DOHH2 (cell line): Measurements from ENCODE around the gene NFKBIL1.

ENCODE experiments used
- EZH2phosphoT487 ChIP-seq: fragments of 200-600 bp; sonication (generic); IDR thresholded peaks from 2 replicates; pipeline ENCODE4 v1.6.1; 2017; ENCODE audit warnings: borderline replicate concordance, mild to moderate bottlenecking, antibody characterized with exemption, low read length, moderate library complexity, mixed read lengths
- TF ChIP-seq, protein P1 (sequence below): fragments of 200-600 bp; sonication (generic); IDR thresholded peaks from one replicate; pipeline ENCODE4 v1.5.1; 2014; ENCODE audit warnings: antibody characterized with exemption, mild to moderate bottlenecking, low read depth, low read length; ENCODE audit not compliant: poor library complexity, severe bottlenecking

GRCh38 chr6:31580438-31580740 is 33.0 kb downstream of the NFKBIL1 start:
- TF ChIP-seq, protein P1, sequence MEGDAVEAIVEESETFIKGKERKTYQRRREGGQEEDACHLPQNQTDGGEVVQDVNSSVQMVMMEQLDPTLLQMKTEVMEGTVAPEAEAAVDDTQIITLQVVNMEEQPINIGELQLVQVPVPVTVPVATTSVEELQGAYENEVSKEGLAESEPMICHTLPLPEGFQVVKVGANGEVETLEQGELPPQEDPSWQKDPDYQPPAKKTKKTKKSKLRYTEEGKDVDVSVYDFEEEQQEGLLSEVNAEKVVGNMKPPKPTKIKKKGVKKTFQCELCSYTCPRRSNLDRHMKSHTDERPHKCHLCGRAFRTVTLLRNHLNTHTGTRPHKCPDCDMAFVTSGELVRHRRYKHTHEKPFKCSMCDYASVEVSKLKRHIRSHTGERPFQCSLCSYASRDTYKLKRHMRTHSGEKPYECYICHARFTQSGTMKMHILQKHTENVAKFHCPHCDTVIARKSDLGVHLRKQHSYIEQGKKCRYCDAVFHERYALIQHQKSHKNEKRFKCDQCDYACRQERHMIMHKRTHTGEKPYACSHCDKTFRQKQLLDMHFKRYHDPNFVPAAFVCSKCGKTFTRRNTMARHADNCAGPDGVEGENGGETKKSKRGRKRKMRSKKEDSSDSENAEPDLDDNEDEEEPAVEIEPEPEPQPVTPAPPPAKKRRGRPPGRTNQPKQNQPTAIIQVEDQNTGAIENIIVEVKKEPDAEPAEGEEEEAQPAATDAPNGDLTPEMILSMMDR: no peak
- no peak for TF ChIP-seq EZH2phosphoT487
